ENCODE data around the gene TTLL10. TPM values are rescaled to one million over a fixed set of nuclear protein-coding genes. Genes with fewer than 3 reads are reported as not detected.

TTLL10 gene
- total and polyA plus RNA-seq, 2 experiments from 2014 or later = 0.45 TPM; not detected in 1

DNA sequence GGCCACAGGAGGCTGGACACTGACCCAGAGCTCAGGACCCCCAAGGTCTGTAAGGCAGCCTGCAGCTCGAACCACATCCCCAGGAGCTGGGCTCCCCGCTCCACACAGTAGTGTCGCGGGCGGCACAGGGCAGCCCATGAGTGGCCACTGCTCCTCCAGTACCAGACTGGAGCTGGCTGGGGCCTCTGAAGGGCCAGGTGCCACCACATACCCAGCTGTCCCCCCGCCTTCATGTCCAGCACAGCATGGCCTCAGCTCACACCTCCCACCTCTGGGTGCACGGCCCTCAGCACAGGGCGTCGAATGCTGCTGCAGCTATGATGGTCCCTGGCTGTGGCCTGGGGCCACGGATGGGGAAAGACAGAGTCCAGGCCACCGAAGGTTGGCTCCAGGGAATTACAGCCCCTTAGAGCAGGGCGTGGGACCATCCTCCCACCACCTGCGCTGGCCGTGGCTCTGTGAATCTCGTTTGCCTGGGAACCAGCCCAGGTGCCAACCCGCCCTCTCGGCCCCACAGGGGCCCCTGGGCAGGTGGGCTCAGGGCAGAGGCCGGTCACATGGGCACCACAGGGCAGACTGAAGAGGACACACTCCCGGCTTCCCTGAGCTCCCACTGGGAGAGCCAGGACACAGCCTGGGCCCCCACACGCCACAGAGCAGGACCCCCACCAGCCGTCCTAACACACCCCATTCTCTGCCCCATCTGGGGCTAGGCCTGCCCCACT is 42.4 kb downstream of the TTLL10 start:
- DNase-seq (ENCODE audit: low spot score) (no peak), ATAC-seq (no peak)
- Mint-ChIP-seq H3K4me3 (no peak overlapping the region), H3K9me3 (no peaks in the 10 kb centered on the region), H3K4me1 (no peaks in the 10 kb centered on the region), H3K27ac (no peak overlapping the region), H3K36me3 (ENCODE audit: low read depth) (peaks cover 18% of the 10 kb centered on the region), H3K27me3 (ENCODE audit: insufficient read depth, low read depth, poor library complexity) (peaks cover 10% of the 10 kb centered on the region)
- H3K79me2 ChIP-seq (replicated peaks; ENCODE audit: insufficient read depth) = no peaks in the 10 kb centered on the region
- no peak overlapping the region for H3K27ac ChIP-seq (ENCODE audit: low read depth)
- H3K36me3 ChIP-seq (ENCODE audit: insufficient read depth) = peaks cover 4% of the 10 kb centered on the region; the same call in 1 of the 2 replicates
- no peaks in the 10 kb centered on the region for H3K4me1 ChIP-seq (ENCODE audit: insufficient read depth)
- H3K9me2 ChIP-seq (ENCODE audit: insufficient read depth) = no peaks in the 10 kb centered on the region
- H3K4me2 ChIP-seq = no peak overlapping the region
- H3K4me3 ChIP-seq = no peak overlapping the region
- H3F3A ChIP-seq (replicated peaks; ENCODE audit: low read depth) = no peaks in the 10 kb centered on the region
- no peak overlapping the region for H2AFZ ChIP-seq
- TF ChIP-seq, protein P1, sequence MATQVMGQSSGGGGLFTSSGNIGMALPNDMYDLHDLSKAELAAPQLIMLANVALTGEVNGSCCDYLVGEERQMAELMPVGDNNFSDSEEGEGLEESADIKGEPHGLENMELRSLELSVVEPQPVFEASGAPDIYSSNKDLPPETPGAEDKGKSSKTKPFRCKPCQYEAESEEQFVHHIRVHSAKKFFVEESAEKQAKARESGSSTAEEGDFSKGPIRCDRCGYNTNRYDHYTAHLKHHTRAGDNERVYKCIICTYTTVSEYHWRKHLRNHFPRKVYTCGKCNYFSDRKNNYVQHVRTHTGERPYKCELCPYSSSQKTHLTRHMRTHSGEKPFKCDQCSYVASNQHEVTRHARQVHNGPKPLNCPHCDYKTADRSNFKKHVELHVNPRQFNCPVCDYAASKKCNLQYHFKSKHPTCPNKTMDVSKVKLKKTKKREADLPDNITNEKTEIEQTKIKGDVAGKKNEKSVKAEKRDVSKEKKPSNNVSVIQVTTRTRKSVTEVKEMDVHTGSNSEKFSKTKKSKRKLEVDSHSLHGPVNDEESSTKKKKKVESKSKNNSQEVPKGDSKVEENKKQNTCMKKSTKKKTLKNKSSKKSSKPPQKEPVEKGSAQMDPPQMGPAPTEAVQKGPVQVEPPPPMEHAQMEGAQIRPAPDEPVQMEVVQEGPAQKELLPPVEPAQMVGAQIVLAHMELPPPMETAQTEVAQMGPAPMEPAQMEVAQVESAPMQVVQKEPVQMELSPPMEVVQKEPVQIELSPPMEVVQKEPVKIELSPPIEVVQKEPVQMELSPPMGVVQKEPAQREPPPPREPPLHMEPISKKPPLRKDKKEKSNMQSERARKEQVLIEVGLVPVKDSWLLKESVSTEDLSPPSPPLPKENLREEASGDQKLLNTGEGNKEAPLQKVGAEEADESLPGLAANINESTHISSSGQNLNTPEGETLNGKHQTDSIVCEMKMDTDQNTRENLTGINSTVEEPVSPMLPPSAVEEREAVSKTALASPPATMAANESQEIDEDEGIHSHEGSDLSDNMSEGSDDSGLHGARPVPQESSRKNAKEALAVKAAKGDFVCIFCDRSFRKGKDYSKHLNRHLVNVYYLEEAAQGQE (IDR thresholded peaks at IDR 0.05; ENCODE audit: unreplicated experiment) = no peak
- TF ChIP-seq NANOG (IDR thresholded peaks at IDR 0.05; ENCODE audit: borderline replicate concordance) = no peak
- TF ChIP-seq, protein P2, sequence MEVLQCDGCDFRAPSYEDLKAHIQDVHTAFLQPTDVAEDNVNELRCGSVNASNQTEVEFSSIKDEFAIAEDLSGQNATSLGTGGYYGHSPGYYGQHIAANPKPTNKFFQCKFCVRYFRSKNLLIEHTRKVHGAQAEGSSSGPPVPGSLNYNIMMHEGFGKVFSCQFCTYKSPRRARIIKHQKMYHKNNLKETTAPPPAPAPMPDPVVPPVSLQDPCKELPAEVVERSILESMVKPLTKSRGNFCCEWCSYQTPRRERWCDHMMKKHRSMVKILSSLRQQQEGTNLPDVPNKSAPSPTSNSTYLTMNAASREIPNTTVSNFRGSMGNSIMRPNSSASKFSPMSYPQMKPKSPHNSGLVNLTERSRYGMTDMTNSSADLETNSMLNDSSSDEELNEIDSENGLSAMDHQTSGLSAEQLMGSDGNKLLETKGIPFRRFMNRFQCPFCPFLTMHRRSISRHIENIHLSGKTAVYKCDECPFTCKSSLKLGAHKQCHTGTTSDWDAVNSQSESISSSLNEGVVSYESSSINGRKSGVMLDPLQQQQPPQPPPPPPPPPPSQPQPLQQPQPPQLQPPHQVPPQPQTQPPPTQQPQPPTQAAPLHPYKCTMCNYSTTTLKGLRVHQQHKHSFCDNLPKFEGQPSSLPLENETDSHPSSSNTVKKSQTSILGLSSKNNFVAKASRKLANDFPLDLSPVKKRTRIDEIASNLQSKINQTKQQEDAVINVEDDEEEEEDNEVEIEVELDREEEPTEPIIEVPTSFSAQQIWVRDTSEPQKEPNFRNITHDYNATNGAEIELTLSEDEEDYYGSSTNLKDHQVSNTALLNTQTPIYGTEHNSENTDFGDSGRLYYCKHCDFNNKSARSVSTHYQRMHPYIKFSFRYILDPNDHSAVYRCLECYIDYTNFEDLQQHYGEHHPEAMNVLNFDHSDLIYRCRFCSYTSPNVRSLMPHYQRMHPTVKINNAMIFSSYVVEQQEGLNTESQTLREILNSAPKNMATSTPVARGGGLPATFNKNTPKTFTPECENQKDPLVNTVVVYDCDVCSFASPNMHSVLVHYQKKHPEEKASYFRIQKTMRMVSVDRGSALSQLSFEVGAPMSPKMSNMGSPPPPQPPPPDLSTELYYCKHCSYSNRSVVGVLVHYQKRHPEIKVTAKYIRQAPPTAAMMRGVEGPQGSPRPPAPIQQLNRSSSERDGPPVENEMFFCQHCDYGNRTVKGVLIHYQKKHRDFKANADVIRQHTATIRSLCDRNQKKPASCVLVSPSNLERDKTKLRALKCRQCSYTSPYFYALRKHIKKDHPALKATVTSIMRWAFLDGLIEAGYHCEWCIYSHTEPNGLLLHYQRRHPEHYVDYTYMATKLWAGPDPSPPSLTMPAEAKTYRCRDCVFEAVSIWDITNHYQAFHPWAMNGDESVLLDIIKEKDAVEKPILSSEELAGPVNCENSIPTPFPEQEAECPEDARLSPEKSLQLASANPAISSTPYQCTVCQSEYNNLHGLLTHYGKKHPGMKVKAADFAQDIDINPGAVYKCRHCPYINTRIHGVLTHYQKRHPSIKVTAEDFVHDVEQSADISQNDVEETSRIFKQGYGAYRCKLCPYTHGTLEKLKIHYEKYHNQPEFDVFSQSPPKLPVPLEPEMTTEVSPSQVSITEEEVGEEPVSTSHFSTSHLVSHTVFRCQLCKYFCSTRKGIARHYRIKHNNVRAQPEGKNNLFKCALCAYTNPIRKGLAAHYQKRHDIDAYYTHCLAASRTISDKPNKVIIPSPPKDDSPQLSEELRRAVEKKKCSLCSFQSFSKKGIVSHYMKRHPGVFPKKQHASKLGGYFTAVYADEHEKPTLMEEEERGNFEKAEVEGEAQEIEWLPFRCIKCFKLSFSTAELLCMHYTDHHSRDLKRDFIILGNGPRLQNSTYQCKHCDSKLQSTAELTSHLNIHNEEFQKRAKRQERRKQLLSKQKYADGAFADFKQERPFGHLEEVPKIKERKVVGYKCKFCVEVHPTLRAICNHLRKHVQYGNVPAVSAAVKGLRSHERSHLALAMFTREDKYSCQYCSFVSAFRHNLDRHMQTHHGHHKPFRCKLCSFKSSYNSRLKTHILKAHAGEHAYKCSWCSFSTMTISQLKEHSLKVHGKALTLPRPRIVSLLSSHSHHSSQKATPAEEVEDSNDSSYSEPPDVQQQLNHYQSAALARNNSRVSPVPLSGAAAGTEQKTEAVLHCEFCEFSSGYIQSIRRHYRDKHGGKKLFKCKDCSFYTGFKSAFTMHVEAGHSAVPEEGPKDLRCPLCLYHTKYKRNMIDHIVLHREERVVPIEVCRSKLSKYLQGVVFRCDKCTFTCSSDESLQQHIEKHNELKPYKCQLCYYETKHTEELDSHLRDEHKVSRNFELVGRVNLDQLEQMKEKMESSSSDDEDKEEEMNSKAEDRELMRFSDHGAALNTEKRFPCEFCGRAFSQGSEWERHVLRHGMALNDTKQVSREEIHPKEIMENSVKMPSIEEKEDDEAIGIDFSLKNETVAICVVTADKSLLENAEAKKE (CRISPR knock-in tag; IDR thresholded peaks at IDR 0.05) = no peak
- no peak for TF ChIP-seq EZH2 (IDR thresholded peaks at IDR 0.05; ENCODE audit: low read depth, unreplicated experiment)
- TF ChIP-seq, protein P3, sequence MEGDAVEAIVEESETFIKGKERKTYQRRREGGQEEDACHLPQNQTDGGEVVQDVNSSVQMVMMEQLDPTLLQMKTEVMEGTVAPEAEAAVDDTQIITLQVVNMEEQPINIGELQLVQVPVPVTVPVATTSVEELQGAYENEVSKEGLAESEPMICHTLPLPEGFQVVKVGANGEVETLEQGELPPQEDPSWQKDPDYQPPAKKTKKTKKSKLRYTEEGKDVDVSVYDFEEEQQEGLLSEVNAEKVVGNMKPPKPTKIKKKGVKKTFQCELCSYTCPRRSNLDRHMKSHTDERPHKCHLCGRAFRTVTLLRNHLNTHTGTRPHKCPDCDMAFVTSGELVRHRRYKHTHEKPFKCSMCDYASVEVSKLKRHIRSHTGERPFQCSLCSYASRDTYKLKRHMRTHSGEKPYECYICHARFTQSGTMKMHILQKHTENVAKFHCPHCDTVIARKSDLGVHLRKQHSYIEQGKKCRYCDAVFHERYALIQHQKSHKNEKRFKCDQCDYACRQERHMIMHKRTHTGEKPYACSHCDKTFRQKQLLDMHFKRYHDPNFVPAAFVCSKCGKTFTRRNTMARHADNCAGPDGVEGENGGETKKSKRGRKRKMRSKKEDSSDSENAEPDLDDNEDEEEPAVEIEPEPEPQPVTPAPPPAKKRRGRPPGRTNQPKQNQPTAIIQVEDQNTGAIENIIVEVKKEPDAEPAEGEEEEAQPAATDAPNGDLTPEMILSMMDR (conservative IDR thresholded peaks at IDR 0.05; ENCODE audit: low read depth in 2 of 2) = no peak
- no peak for TF ChIP-seq ZNF114 (CRISPR knock-in tag; IDR thresholded peaks at IDR 0.05)
- TF ChIP-seq STAT1 (IDR thresholded peaks at IDR 0.05; ENCODE audit: unreplicated experiment) = no peak
- no peak for TF ChIP-seq CREB1 (CRISPR knock-in tag; IDR thresholded peaks at IDR 0.05; ENCODE audit: low read depth)
- TF ChIP-seq, protein P4, sequence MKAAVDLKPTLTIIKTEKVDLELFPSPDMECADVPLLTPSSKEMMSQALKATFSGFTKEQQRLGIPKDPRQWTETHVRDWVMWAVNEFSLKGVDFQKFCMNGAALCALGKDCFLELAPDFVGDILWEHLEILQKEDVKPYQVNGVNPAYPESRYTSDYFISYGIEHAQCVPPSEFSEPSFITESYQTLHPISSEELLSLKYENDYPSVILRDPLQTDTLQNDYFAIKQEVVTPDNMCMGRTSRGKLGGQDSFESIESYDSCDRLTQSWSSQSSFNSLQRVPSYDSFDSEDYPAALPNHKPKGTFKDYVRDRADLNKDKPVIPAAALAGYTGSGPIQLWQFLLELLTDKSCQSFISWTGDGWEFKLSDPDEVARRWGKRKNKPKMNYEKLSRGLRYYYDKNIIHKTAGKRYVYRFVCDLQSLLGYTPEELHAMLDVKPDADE (IDR thresholded peaks at IDR 0.05) = no peak
- no peak for TF ChIP-seq EZH2phosphoT487 (IDR thresholded peaks at IDR 0.05; ENCODE audit: unreplicated experiment)
- no peak for TF ChIP-seq POLR2AphosphoS5 (IDR thresholded peaks at IDR 0.05; ENCODE audit: low read depth)
- TF ChIP-seq ZNF331 (CRISPR knock-in tag; IDR thresholded peaks at IDR 0.05; ENCODE audit: low read depth) = no peak
- no peak for TF ChIP-seq JUNB (IDR thresholded peaks at IDR 0.05; ENCODE audit: unreplicated experiment)
- H3K27me3 ChIP-seq (ENCODE audit: insufficient read depth) = no peaks in the 10 kb centered on the region
- H4K20me1 ChIP-seq (replicated peaks; ENCODE audit: insufficient read depth) = no peaks in the 10 kb centered on the region; the same call in 1 of the 2 replicates

Measured in GM23338 (cell line).